Rectal smooth muscle tissue (tissue), 1 donor: Measurements from ENCODE around the gene FLNB.

Source experiments
- H3K27ac ChIP-seq: one replicate; pipeline ENCODE4 v1.7.0; 2013; ENCODE audit warnings: low read depth, low read length, inconsistent platforms
- H3K27me3 ChIP-seq: one replicate; pipeline ENCODE4 v1.7.0; 2013; ENCODE audit warnings: low read length; ENCODE audit not compliant: control insufficient read depth, insufficient read depth
- H3K36me3 ChIP-seq: one replicate; pipeline ENCODE4 v1.7.0; 2013; ENCODE audit warnings: low read length; ENCODE audit not compliant: control insufficient read depth, insufficient read depth
- H3K4me1 ChIP-seq: one replicate; pipeline ENCODE4 v1.7.0; 2013; ENCODE audit warnings: low read length; ENCODE audit not compliant: control insufficient read depth, insufficient read depth
- H3K4me3 ChIP-seq: one replicate; pipeline ENCODE4 v1.7.0; 2013; ENCODE audit warnings: low read length
- H3K9ac ChIP-seq: one replicate; pipeline ENCODE4 v1.7.0; 2013; ENCODE audit warnings: low read length

Gene FLNB

DNA sequence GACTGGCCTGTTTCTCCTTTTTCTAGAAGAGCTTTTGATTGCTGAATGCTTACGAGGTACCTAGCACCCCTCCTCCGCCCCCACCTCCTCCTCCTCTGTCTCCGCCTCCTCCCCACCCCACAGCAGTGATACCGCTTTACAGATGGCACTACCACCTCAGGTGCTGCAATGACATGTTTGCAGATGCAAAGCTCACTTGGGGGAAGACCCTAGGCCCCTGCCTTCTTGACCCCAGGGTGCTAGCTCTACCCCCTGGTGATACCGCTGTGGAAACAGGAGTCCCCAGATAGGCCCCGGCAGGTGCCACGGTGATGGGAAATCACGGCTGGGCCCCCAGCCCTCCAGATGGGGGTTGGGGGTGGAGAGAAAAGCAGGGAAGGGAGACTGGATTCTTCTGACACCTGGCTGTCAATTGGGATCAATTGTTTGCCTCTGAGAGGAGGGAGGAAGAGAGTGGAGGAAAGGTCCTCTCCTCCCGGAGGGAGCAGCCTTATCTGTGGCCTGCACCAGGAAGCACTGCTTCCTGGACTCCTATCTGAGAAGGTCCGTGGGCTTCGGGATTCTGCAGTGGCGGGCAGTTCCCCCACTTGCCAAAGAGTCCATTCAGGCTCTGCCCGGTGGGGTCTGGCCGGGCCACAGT, 164.9 kb downstream of the FLNB start:
- Histone ChIP-seq H3K27me3 (no peaks in the 10 kb centered on the region), H3K4me3 (no peak overlapping the region), H3K4me1 (peaks cover 14% of the 10 kb centered on the region), H3K36me3 (peaks cover 4% of the 10 kb centered on the region), H3K27ac (no peak overlapping the region), H3K9ac (no peak overlapping the region)

DNA sequence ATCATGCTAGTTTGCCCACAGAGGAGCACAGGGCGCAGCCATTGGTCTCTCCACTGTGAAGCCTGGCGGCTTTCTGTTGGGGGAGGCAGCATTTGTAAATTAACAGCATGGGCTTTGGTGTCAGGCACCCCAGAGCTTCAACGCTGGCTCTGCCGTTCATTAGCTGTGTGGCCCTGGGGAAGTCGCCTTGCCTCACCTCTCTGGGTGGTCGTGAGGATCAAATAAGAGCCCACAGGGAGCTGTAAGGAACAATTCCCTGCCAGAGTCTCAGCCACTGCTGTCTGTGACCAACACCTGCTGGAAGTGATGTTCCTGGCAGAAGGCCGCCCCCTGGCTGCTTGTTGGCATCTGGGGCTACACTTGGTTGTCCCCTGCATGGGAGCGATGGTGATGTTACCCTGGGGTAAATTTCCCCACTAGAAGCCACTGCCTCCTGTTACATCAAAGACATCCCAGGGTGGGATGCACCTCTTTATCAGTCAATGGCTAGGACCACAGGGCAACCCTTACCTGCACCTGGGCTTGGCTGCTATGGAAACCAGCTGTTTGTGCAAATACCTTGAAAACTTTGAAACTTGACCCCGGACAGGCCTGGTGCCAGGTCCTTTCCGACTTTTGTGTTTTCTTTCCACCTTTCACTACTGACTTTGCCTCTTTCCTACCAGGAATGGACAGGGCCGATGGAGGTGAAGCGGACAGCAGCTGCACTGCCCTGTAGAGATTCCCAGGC, 165.6 kb downstream of the FLNB start:
- no peaks in the 10 kb centered on the region for H3K27me3 ChIP-seq
- peaks cover 4% of the 10 kb centered on the region for H3K36me3 ChIP-seq
- no peak overlapping the region for H3K9ac ChIP-seq
- peaks cover 14% of the 10 kb centered on the region for H3K4me1 ChIP-seq
- no peak overlapping the region for H3K27ac ChIP-seq
- H3K4me3 ChIP-seq = no peak overlapping the region

DNA sequence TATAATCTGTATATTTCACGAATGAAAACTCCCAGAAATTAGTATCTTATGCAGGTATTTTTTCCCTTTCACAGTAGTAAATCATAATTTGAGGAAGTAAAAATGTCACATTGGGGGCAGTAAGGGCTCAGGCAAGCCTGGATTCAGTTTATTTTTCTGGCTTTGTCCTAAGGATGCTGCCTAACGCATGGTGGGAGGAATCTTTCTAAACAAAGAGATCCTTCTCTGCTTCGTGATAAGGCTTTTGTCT, 166.9 kb downstream of the FLNB start:
- peaks cover 3% of the 10 kb centered on the region for H3K36me3 ChIP-seq
- H3K4me3 ChIP-seq = peak overlapping the region; percentile 13
- peaks cover 14% of the 10 kb centered on the region for H3K4me1 ChIP-seq
- H3K27me3 ChIP-seq = no peaks in the 10 kb centered on the region
- H3K9ac ChIP-seq = peak overlapping the region; percentile 7
- peak overlapping the region; percentile 67 for H3K27ac ChIP-seq

DNA sequence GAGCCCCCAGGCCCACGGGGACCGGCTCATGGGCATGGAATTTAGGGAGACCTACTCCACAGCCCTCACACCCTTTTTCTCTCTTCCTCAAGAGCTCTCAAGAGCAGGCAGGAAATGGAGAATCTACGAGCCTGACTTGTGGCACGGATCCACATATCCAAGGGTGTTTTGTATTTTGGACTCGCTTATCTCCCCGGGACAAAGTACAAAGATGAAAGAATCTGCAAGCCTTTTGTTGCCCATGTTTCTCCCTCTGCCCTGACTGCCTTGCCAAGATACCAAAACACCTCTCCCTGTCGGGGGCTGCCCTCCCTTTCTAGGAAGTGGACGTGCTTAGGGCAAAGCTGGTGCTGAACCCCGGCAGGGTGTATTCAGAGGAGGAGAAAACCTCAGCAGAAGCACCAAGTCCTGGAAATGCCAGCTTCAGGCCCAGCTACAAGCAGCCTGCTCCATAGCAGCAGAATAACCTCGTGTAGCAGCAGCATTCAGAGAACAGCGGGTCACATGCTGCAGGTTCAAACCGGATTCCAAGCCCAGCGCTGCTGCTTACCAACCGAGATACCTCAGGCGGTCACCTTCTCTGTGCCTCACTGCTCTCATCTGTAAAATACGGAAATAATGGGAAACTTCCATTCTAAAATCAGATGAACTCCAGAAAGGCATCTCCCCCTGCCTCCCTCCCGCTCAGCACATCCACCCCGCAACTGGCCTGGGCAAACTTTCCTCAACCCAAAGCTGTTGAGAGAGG, 167.4 kb downstream of the FLNB start:
- Histone ChIP-seq H3K9ac (no peak overlapping the region), H3K4me1 (peaks cover 14% of the 10 kb centered on the region), H3K36me3 (no peaks in the 10 kb centered on the region), H3K27me3 (no peaks in the 10 kb centered on the region), H3K27ac (peak overlapping the region; percentile 67), H3K4me3 (peak overlapping the region; percentile 33)

DNA sequence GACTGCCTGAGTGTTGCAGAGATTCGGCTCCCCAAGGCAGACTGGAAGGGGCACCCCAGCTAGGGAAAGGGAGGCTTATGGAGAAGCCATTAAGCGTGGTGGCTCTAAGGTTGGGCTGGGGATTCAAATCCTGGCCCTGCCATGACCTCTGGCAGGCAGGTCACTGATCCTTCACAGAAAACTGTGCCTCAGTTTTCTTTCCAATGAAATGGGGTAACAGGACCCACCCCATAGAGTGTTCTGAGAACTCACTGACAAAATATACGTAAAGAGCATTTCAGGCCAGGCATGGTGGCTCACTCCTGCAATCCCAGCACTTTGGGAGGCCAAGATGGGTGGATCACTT, 167.9 kb downstream of the FLNB start:
- Histone ChIP-seq H3K27me3 (no peaks in the 10 kb centered on the region), H3K4me1 (peaks cover 14% of the 10 kb centered on the region), H3K27ac (peak overlapping the region; percentile 67), H3K4me3 (peak overlapping the region; percentile 33), H3K36me3 (no peaks in the 10 kb centered on the region), H3K9ac (no peak overlapping the region)

DNA sequence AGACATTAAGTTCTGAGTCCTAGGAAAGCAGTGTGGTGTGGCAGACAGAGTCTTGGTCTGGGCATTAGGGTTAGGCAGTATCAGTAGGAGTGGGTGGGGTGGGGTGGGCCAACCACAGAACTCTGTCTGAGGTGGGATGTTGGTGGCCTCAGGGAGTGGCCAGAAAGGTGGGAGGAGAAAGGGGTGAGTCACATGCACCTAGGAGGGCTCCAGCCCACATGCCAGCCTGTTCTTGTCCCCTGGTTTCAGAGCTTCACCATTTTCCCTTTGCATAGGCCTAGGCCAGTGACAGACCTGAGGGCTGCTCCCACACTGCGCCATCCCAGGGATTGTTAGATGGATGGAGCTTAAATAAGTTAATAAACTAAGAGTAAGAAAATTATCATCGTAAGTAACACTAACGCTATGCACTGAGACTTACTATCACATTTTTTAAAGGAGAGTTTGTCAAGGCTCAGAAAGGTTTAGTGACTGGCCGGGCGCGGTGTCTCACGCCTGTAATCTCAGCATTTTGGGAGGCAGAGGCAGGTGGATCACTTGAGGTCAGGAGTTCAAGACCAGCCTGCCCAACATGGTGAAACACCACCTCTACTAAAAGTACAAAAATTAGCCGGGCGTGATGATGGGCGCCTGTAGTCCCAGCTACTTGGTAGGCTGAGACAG, 168.7 kb downstream of the FLNB start:
- H3K36me3 ChIP-seq = no peaks in the 10 kb centered on the region
- peak overlapping the region; percentile 60 for H3K4me3 ChIP-seq
- no peak overlapping the region for H3K9ac ChIP-seq
- H3K27ac ChIP-seq = no peak overlapping the region
- H3K27me3 ChIP-seq = no peaks in the 10 kb centered on the region
- H3K4me1 ChIP-seq = peaks cover 14% of the 10 kb centered on the region

DNA sequence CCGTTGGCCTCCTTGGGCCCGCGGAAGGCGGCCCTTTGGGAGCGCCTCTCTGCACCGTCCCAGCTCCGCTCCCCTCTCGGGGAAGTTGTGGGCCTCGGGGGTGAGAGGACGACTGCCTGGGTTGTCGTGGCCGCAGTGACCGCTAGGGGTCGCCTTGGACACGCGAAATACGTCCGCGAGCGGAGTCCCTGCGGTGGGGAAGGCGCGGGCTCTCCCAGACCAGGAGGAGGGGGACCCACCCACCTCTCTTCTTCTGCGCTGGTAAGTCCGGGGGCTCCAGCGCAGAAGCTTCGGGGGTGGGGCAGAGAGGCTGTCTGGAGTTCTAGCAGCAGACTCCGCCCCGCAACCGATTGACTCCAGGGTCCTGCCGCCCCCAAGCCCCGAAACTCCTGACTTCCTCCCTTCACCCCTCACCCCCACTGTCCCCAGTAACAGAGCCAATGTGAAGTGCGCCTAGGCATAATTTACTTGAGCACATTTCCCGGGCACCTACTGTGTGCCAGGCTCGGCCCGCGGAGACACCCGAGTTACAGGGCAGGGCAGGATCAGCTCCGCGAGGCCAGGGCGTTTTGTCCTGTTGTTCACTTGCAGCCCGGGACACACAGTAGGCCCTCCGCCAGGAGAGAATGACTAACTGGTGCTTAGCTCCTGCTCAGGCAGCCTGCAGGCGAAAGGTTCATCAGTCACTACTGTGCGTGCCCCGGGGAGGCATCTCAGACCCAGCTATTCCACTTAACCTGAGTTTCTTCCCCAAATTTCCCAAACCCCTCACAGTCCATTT, 169.7 kb downstream of the FLNB start:
- H3K27me3 ChIP-seq = no peaks in the 10 kb centered on the region
- H3K4me3 ChIP-seq = peak overlapping the region; percentile 60
- no peaks in the 10 kb centered on the region for H3K36me3 ChIP-seq
- H3K27ac ChIP-seq = no peak overlapping the region
- peaks cover 14% of the 10 kb centered on the region for H3K4me1 ChIP-seq
- H3K9ac ChIP-seq = no peak overlapping the region

DNA sequence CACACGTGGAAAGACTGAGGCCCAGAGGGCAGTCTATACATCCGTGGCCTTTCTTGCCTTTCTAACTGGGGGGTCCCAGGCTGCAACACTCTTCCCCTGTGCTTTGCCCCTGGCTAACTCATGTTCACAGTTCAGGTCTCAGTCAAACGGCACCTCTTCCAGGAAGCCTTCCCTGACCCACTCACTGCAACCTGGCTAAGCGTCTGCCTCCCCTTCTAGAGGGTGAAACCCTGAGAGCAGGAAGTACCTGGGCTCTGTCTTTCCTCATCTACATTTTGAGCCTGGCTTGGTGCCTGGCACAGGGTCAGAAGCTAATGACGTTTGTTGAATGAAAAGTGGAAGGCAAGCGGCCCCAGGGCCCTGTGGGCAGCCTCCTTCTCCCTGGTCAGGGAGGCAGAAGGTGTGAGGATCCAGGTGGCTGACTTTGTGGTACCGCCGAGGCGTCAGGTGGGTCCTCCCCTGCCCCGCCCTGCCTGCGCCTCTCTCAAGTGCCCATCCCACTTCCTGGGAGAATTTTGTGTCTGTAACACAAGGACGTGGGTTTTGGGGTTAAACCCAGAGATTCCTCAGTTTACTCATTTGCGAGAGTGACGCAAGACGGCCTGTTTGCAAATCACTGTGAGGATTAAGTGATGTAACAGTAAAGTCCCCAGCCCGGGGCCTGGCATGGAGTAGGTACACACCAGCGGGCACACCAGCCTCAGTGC, 170.5 kb downstream of the FLNB start:
- H3K27me3 ChIP-seq = no peaks in the 10 kb centered on the region
- H3K4me1 ChIP-seq = peaks cover 14% of the 10 kb centered on the region
- no peak overlapping the region for H3K4me3 ChIP-seq
- no peak overlapping the region for H3K27ac ChIP-seq
- H3K9ac ChIP-seq = no peak overlapping the region
- no peaks in the 10 kb centered on the region for H3K36me3 ChIP-seq

DNA sequence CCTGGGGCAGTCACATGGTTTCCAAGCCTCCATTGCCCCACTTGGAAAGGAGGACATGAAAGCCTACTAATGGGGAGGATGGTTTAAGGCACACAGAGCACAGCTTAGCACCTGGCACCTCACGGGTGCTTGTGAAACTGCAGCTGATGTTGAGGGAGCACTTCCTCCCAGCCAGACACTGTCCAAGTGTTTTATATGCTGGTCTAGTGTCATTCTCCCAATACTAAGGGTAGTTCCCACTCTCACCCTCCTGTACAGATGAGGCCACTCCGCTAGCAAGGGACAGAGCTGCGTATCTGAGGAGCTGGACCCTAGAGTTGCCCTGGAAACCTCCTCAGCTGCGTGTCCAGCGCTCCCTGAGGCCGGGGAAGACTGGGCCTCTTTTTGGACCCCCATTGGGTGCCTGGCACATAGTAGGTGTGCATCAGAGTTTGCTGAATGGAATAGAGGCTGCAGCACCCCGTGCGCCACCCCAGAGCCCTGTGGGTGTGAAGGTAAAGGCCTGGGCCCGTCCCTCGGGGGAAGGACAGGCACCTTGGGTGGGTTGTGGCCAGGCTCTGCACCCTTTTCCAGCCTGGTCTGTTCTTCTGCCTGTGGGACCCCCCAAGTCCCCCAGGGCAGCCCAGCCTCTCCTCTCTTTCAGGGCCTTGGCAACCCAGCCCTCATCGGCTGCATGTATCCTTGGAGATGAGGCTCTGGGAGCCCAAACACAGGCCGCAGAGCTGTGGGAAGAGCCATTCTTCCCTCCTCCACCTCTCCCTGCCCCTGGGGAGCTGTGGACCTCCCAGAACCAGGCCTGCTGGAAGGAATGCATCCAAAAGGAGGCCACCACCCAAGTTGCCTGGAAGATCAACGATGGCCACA, 171.2 kb downstream of the FLNB start:
- Histone ChIP-seq H3K36me3 (no peaks in the 10 kb centered on the region), H3K4me3 (no peak overlapping the region), H3K9ac (no peak overlapping the region), H3K27me3 (no peaks in the 10 kb centered on the region), H3K27ac (no peak overlapping the region), H3K4me1 (peaks cover 14% of the 10 kb centered on the region)

DNA sequence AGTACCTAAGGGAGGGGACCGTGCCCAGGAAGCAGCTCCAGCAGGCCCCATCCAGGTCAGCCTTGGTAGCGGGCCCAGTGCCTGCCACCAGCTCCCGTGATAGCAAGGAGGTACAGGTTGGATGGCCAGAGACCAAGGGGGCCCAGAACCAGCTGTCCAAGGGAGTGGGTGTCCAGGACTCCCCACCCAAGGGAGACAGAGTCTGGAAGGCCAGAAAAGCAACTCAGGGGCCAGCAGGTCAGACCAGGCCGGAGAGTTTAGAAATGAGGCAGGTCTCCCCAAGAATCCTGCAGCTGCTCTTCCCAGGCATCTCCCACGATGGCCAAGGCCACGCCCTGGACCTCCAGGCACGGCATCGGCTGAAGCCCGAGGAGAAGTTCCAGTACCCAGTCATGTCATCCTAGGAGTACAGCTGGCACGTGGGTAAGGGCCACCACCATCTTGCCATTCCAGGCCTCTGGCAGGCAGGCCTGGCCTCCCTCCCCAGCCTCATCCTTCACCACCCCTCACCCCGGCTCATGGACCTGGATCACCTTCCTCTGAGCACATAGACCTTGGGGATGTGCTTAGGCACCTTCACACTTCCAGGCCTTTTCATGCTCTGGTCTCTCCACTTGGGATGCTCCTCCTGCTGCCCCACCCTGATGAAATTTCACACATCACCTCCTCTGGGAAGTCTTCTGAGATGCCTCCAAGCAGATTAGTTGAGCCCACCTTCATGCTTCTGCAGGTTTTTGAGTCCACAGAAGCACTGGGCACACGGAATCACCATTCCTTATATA, 172.1 kb downstream of the FLNB start:
- Histone ChIP-seq H3K4me1 (peaks cover 9% of the 10 kb centered on the region), H3K27me3 (no peaks in the 10 kb centered on the region), H3K36me3 (no peaks in the 10 kb centered on the region), H3K9ac (no peak overlapping the region), H3K4me3 (no peak overlapping the region), H3K27ac (no peak overlapping the region)
